Liver (tissue), 3 donors: ENCODE data around the gene COQ8A.

Experiments used
- EGR1 ChIP-seq, 2 donors: IDR thresholded peaks; 2 replicates each; pipeline ENCODE4 v1.6.1; 2016 to 2018; ENCODE audit warnings: antibody characterized with exemption in 2 of 2, low read depth in 2 of 2
- FOXA1 ChIP-seq: IDR thresholded peaks from 2 replicates; pipeline ENCODE4 v1.6.1; 2016; ENCODE audit warnings: antibody characterized with exemption
- JUND ChIP-seq, 2 donors: IDR thresholded peaks; 2 replicates each; pipeline ENCODE4 v1.6.1; 2016; ENCODE audit warnings: antibody characterized with exemption in 2 of 2
- MAX ChIP-seq: IDR thresholded peaks from 2 replicates; pipeline ENCODE4 v1.6.1; 2016; ENCODE audit warnings: antibody characterized with exemption
- TF ChIP-seq, protein P1 (sequence below): fragments of 150-350 bp; IDR thresholded peaks from 2 replicates; pipeline ENCODE4 v1.5.1; 2017; ENCODE audit warnings: improper control_type of control experiment, low read depth, low read length; ENCODE audit not compliant: missing input control
- donor health status: healthy.
- donor health status: healthy.

DNA sequence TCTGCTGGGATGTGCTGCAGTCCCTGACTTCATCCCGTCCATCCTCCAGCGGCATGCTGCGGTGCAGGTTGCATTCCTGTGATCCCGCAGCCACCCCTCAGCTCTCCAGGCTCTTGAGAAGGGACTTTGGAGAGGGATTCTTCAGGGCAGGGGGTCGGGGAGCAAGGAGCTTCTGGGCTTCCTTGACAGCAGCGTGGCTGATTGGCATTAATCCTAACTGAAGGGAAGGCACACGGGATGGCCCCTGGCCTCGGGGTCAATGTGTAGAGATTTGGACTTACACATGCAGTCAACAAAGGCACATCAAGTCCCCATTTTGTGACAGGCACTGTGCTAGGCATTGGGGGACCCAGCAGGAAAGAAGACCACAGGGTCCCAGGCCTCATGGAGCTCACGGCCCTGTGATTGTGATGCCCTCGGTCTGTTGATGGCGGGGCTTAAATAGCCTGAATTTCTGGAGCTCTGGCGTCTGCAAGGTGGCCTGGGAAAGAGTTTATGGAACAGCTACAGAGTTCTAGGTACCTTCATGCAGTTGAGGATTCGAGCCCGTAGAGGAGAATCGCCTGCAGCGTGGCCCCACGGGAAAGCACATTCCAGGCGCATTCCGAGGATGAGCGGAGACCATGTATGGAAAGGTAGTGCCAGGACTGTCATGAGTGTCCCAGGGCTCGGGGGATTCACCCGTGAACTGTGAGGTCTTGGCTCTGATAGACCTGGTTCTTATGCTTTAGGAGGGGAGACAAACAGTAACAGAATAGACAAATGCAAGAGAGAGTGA is 49.6 kb upstream of the COQ8A start:
- TF ChIP-seq, protein P1, sequence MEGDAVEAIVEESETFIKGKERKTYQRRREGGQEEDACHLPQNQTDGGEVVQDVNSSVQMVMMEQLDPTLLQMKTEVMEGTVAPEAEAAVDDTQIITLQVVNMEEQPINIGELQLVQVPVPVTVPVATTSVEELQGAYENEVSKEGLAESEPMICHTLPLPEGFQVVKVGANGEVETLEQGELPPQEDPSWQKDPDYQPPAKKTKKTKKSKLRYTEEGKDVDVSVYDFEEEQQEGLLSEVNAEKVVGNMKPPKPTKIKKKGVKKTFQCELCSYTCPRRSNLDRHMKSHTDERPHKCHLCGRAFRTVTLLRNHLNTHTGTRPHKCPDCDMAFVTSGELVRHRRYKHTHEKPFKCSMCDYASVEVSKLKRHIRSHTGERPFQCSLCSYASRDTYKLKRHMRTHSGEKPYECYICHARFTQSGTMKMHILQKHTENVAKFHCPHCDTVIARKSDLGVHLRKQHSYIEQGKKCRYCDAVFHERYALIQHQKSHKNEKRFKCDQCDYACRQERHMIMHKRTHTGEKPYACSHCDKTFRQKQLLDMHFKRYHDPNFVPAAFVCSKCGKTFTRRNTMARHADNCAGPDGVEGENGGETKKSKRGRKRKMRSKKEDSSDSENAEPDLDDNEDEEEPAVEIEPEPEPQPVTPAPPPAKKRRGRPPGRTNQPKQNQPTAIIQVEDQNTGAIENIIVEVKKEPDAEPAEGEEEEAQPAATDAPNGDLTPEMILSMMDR: no peak
- no peak for TF ChIP-seq JUND (IDR thresholded peaks at IDR 0.05)
- TF ChIP-seq EGR1 (IDR thresholded peaks at IDR 0.05; ENCODE audit: low read depth in 2 of 2): no peak
- no peak for TF ChIP-seq FOXA1
- no peak for TF ChIP-seq MAX
